GM19023 (cell line): Measurements from ENCODE around the gene RGS17.
"Not testable (repeated sequence)": the region's sequence is repeated elsewhere in the genome, so short reads cannot be mapped to it uniquely, and the experiment has no call there.

Experiments
- ATAC-seq: cut with Tn5 transposase; IDR thresholded peaks from one replicate; pipeline ENCODE4 v1.9.1; 2021; ENCODE audit warnings: mild to moderate bottlenecking, moderate library complexity; ENCODE audit not compliant: unreplicated experiment

The RGS17 gene

GRCh38 chr6:153126218-153126617 lies 4.9 kb downstream of the RGS17 start:
- no peak for ATAC-seq

DNA sequence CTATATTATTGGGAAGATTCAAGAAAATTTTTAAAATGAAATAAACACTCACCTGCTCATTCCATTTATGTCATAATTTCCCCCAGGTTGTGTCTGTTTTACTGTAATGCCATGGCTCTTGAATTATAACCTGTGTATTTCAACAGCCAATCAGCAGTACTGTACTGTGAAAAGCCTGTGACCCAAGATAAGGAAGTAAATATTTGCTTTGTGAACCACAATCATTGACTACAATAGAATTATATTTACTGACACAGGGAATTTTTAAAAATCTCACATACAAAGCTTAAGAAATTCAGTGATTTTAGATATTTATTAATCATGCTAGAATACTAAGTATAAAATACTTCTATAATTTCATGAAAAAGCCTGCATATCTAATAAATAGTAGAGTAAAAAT lies 6.0 kb downstream of the RGS17 start:
- ATAC-seq = no peak

- no peak for ATAC-seq
These were observed 7.3 kb downstream of the RGS17 start for GRCh38 chr6:153123801-153124200.

- no peak for ATAC-seq
These were observed 9.8 kb downstream of the RGS17 start for GRCh38 chr6:153121311-153121710.

GRCh38 chr6:153117986-153118879 lies 12.8 kb downstream of the RGS17 start:
- peak; percentile 98 for ATAC-seq

GRCh38 chr6:153111082-153111481 lies 20.0 kb downstream of the RGS17 start:
- not testable (repeated sequence) for ATAC-seq

DNA sequence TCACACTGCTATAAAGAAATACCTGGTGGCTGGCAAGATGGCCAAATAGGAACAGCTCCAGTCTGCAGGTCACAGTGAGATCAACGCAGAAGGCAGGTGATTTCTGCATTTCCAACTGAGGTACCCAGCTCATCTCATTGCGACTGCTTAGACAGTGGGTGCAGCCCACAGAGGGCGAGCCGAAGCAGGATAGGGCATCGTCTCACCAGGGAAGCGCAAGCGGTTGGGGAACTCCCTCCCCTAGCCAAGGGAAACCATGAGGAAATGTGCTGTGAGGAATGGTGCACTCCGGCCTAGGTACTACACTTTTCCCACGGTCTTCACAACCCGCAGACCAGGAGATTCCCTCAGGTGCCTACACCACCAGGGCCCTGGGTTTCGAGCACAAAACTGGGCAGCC lies 20.5 kb downstream of the RGS17 start:
- ATAC-seq = not testable (repeated sequence)

DNA sequence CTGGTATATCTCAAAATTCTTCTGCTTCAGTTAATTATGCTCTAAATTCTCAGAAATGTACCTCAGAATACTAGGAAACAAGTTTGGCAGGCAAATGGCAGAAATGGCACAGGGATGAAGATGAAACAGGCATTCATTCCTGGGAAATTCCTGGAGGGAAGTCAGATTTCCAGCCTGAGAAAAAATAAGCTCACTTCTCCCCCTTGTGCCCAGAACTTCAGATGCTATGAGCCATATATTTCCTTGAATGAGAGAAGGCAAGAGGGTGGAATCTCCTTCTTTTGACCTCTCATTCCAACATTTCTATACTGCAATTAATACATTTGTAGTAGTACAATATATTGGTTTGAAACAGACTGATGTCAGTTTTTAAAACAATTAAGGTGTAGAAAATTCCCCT lies 22.8 kb downstream of the RGS17 start:
- ATAC-seq = no peak

DNA sequence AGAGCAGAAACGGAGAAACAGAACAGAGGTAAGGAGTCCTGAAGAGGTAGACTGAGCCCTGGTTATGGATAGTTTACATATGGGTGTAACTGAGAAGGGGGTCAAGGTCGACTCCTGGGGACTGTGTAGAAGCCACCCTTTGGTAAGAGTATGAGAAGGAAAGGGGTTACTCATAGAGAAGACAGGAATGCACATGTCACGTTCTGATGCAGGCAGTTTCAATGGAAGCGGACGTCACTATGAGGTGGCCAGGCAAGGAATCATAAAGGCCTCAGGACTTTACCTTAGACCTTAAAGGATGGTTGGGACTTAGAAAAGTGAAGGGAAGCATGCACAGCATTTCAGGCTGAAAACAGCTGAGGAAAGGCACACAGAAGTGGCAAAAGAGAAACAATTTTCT lies 25.1 kb downstream of the RGS17 start:
- no peak for ATAC-seq

- no peak for ATAC-seq
These were observed 26.9 kb downstream of the RGS17 start for GRCh38 chr6:153104220-153104619.

DNA sequence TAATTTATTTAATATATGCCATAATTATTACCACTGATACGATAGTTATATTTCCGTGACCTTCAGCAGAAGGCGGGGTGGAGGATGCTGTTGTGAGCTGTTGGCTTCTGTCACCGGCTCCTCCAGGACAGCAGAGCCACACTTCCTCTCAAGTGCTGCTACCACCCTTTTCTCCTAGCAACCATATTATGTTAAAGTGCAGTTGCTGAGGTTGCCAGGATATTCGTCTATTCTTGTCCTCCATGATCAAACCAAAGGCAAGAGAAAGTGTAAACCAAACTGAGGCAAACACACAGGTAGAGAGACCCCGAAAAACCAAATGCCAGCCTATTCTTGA lies 27.8 kb downstream of the RGS17 start:
- ATAC-seq = no peak

DNA sequence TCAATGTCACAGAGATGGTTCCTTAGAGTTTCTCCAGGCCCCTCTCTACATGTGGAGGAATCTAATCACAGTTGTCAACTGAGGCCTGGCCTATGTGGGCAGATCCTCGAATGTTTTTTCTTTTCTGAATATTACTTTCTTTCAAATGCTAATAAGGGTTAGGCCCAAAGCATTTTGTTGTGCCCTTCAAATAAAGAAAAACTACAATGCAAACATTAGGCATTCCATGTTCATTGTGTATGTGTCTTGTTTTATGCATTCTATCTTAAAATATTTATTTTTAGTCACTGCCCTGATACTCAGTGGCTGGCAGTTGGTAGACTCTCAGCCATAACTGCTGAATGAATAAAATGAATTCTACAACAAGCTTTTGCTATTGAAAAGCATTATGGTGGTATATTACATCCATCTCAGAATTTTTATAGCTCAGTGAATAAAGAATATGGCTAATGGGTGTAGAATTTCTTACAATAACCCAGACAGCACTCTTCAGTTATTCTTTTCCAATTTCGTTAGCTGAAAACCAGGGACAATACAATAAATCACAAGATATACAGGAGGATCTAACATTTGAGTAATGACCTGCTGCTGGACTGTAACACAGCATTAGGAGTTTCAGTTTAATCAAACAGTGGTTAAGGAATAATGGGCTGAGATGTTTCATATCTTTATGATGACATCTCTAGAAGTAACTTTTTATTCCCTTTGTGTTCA lies 28.3 kb downstream of the RGS17 start:
- no peak for ATAC-seq

DNA sequence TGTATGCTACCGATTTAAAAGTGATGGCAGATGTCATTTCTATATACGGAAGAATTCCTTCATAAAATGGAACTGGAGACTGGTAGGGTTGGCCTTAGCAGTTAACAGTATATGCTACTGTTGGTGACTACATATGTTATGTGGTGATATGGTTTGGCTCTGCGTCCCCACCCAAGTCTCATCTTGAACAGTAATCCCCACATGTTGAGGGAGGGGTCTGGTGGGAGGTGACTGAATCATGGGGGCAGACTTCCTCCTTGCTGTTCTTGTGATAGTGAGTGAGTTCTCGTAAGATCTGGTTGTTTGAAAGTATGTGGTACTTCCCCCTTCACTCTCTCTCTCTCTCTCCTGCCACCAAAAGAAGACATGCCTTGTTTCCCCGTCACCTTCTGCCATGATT lies 29.6 kb downstream of the RGS17 start:
- no peak for ATAC-seq

GRCh38 chr6:153099636-153100035 lies 31.4 kb downstream of the RGS17 start:
- peak; percentile 64 for ATAC-seq

DNA sequence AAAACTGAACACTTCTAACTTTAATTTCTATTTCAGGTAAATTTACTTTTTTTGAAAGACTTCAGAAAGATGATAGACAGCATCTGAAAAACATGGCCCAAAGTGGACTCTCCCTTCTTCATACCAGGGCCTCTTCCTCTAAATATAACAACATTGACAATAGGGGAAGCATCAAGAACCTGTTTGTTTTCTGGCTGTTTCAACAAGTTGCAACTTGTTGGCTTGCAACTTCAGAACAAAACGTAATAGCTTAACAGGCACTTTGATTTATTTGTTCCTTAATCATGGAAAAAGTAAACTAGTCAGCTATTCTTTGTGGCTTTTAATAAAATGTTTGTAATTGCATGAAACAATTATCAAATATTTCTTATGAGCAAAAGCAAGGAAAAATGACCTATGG lies 34.3 kb downstream of the RGS17 start:
- ATAC-seq = no peak

- no peak for ATAC-seq
These were observed 35.1 kb downstream of the RGS17 start for GRCh38 chr6:153096031-153096430.

DNA sequence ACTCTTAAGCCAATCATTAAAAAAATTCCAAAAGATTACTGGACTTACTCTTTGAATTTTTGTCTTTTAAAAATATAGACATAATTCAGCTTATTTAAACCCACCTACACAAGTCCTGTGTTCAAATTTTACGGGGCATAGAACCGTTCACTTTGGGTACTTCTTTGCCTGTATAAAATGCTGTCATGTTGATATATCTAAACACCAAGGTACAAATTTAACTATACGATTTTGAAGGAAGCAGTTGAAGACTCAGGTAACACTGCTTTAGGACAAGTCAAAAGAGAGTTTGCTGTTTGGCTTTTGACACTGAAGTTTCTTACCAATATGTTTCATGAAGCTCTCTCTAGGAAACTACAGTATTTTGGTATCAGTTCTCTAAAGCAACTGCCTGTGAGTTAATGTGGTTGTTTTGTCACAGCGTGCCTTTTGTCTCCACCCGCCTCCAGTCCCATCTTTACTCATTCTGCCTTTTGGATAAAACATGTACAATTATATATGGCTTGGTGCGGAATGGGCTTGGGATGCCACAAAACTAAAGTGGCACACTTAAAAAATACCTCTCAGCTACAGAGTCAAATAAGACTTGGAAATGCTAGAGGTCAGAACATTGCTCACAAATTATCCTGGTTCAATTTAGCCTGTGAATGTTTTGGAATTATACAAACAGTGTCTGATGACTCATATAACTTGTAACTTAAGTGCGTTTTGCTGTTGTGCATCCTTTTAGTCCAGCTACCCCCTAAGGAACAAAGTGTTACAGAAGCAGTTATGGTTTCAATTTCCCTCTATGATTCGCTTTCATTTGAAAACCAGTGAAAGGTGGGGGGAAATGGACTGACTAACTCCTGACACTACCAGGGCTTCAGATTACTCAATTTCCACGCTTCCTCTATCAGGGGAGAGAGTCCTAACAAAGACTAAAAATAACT lies 38.7 kb downstream of the RGS17 start:
- peak; percentile 89 for ATAC-seq

DNA sequence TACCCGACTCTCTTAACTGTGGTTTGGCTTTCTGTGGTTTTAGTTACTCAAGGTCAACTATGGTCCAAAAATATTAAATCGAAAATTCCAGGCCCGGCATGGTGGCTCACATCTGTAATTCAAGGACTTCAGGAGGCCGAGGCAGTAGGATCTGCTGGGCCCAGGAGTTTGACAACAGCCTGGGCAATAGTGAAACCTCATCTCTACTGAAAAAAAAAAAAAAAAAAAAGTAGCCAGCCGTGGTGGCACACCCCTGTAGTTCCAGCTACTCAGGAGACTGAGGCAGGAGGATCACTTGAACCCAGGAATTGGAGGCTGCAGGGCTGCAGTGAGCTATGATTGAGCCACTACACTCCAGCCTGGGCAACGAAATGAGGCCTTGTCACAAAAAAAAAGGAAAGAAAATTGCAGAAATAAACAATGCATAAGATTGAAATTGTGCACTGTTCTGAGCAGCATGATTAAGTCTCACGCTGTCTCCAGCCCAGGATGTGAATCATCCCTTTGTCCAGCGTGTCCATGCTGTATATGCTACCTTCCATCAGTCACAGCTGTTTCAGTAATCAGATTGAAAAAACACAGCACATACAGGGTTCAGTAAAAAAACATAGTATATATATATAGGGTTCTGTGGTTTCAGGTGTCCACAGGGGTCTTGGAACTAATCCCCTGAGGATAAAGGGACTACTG lies 40.7 kb downstream of the RGS17 start:
- ATAC-seq = no peak

- no peak for ATAC-seq
These were observed 42.3 kb downstream of the RGS17 start for GRCh38 chr6:153088796-153089195.

DNA sequence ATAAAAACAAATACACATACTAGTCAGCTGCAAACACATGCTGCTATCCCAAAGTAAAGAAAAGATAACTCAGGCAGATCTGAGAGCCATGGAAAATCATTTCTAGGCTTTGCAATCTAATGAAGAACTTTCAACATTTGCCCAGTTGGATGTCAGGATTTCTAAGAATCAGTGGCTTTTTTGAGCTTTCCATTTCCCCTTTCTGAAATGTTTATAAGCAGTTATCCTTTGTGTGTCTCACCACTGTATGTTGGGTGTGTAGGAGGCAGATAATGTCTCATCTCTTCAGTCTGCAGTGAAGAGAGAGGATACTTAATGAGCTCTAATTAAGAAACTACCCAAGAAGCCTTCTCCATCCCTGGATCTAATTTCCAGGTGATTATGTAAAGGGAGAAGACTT lies 43.6 kb downstream of the RGS17 start:
- no peak for ATAC-seq
